PFSK-1 (cell line): ENCODE results near the gene DAPP1.

ENCODE experiments used
- FOXP2 ChIP-seq: optimal IDR thresholded peaks from 2 replicates; pipeline ENCODE3; 2011; ENCODE audit warnings: borderline replicate concordance, control low read depth, inconsistent platforms; ENCODE audit not compliant: insufficient read depth; ENCODE audit errors: extremely low read length, extremely low read depth
- POLR2AphosphoS5 ChIP-seq: IDR thresholded peaks from 2 replicates; pipeline ENCODE4 v1.6.1; 2012; ENCODE audit warnings: low read depth, mild to moderate bottlenecking, control low read depth, low read length, moderate library complexity
- SIN3A ChIP-seq: IDR thresholded peaks from 2 replicates; pipeline ENCODE4 v1.6.1; 2012; ENCODE audit warnings: mild to moderate bottlenecking, low read length, moderate library complexity, borderline replicate concordance; ENCODE audit not compliant: insufficient read depth
- TF ChIP-seq, protein P1 (sequence below), 2 experiments: IDR thresholded peaks; 2 replicates each; pipeline versions ENCODE4 v1.6.1 to v1.8.0; 2011 to 2012; ENCODE audit warnings: low read depth in 2 of 2, low read length in 2 of 2, control low read depth in 1 of 2, inconsistent platforms in 1 of 2, mild to moderate bottlenecking in 1 of 2, moderate library complexity in 1 of 2; ENCODE audit not compliant: insufficient read depth in 1 of 2

DNA sequence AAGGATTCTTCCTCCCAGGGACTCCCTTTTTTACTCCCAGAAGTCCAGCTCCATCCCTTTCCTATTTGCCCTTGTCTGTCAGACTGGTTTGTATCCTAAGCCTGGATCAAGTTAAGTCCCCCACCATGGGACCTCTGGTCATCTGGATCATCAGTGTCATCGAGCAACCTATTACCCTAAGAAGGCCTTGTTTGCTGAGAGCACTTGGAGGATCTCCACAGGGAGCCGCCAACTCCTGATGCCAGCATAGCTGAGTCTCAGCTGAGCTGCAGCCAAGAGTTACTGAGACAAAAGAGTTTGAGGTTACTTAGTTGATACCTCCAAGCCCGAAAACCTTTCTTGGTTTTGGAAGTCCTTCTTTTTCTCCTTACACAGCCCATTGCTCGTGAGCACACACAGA lies 10.1 kb upstream of the DAPP1 start:
- TF ChIP-seq SIN3A (no peak), POLR2AphosphoS5 (no peak), FOXP2 (no peak)
- TF ChIP-seq, protein P1, sequence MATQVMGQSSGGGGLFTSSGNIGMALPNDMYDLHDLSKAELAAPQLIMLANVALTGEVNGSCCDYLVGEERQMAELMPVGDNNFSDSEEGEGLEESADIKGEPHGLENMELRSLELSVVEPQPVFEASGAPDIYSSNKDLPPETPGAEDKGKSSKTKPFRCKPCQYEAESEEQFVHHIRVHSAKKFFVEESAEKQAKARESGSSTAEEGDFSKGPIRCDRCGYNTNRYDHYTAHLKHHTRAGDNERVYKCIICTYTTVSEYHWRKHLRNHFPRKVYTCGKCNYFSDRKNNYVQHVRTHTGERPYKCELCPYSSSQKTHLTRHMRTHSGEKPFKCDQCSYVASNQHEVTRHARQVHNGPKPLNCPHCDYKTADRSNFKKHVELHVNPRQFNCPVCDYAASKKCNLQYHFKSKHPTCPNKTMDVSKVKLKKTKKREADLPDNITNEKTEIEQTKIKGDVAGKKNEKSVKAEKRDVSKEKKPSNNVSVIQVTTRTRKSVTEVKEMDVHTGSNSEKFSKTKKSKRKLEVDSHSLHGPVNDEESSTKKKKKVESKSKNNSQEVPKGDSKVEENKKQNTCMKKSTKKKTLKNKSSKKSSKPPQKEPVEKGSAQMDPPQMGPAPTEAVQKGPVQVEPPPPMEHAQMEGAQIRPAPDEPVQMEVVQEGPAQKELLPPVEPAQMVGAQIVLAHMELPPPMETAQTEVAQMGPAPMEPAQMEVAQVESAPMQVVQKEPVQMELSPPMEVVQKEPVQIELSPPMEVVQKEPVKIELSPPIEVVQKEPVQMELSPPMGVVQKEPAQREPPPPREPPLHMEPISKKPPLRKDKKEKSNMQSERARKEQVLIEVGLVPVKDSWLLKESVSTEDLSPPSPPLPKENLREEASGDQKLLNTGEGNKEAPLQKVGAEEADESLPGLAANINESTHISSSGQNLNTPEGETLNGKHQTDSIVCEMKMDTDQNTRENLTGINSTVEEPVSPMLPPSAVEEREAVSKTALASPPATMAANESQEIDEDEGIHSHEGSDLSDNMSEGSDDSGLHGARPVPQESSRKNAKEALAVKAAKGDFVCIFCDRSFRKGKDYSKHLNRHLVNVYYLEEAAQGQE (IDR thresholded peaks at IDR 0.05; ENCODE audit: insufficient read depth in 1 of 2, low read depth in 2 of 2, low read length in 2 of 2), result no peak
